Measurements from ENCODE around the gene LRRK1.

Gene LRRK1

GRCh38 chr15:100909989-100910955 is 8.9 kb upstream of the LRRK1 start:
- no peak for DNase-seq (ENCODE audit: low read depth)

DNA sequence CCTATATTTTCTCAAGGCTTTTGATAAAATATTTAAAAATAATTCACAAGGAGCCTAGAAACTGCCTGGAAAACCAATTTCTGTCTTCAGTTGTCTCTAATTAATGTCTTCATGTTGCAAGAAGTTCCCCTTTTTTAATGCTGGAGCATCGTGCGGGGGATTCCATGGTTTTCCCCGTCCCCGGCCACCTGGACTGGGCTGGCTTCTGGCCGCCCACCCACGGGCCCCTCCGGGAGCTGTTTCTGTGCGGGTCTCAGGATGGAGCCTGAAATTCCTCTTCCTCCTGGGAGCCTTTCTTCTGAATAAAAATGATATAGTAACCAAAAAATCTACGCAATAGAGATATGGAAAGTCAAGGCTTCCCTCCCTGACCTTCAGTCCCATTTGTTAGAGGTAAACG is 8.1 kb upstream of the LRRK1 start:
- DNase-seq (ENCODE audit: low read depth) = no peak

GRCh38 chr15:100913961-100914360 is 5.2 kb upstream of the LRRK1 start:
- no peak for DNase-seq (ENCODE audit: low read depth)

- no peak for DNase-seq (ENCODE audit: low read depth)
Observed at GRCh38 chr15:100914876-100915275, 4.3 kb upstream of the LRRK1 start.

GRCh38 chr15:100918034-100918689 is 995 bp upstream of the LRRK1 start:
- DNase-seq (ENCODE audit: low read depth) = no peak

DNA sequence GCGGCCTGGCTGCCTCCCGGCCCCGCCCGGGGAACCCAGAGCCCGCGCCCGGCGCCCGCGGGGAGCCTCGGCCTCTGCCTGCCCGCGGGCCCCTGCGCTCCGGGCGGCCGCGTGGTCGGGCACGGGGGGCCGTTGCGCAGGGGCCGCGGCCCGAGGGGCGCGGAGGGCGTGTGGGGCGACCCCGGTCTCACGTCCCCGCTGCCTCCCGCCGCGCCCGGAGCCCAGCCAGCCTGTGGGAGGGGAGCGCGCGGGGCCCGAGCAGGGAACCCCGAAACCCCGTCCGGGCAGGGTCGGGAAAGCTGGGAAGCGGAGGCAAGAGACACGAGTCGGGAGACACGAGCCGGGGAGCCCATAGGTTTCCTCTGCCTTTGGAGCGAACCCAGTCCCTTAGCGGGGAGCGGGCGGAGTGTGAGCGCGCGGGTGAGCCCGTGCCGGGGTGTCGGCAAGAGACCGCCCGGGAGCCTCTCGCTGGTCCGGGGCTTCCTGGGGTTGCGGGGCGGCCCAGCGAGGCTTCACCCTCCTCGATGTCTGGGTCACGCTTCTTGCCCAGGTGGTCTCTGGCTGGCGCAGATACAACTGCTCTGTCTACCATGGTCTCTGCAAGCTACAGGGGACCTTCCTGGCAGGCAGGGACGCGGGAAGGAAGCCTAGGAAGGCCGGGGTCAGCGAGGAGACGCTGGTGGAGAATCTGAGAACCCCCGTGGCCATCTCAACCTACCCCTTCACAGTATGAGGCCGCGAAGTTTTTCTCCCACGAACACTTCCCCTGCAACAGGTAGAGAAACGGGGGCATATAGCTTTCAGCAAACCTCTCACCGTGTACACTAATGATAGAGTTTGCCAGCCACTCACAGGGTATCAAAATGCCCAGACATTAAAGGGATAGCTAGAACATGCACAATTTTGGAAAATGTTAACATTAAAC is 586 bp downstream of the LRRK1 start:
- DNase-seq (ENCODE audit: low read depth) = no peak

- no peak for DNase-seq (ENCODE audit: low read depth)
Observed at GRCh38 chr15:100920516-100921135, 1.5 kb downstream of the LRRK1 start.

GRCh38 chr15:100922192-100923040 is 3.3 kb downstream of the LRRK1 start:
- no peak for DNase-seq (ENCODE audit: low read depth)

- no peak for DNase-seq (ENCODE audit: low read depth)
Observed at GRCh38 chr15:100923076-100923475, 3.9 kb downstream of the LRRK1 start.

- DNase-seq (ENCODE audit: low read depth) = no peak
Observed at GRCh38 chr15:100923902-100924301, 4.7 kb downstream of the LRRK1 start.

DNA sequence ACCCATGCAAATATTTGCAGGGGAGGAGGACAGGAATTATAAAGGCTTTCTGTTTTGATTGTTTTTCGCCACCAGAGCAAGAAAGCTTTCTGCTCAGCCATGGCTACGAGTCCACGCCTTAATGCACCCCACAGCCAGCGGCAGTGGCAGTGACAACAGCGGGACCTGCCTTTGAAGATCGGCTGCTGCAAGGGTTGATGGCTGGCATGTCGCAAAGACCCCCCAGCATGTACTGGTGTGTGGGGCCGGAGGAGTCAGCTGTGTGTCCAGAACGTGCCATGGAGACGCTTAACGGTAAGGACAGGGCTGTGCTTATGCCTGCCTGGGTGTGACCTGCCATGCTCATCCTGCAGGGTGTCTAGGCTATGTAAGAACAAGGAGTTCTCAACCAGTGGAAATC is 5.3 kb downstream of the LRRK1 start:
- DNase-seq (ENCODE audit: low read depth) = no peak

- DNase-seq (ENCODE audit: low read depth) = no peak
Observed at GRCh38 chr15:100925480-100925879, 6.3 kb downstream of the LRRK1 start.

DNA sequence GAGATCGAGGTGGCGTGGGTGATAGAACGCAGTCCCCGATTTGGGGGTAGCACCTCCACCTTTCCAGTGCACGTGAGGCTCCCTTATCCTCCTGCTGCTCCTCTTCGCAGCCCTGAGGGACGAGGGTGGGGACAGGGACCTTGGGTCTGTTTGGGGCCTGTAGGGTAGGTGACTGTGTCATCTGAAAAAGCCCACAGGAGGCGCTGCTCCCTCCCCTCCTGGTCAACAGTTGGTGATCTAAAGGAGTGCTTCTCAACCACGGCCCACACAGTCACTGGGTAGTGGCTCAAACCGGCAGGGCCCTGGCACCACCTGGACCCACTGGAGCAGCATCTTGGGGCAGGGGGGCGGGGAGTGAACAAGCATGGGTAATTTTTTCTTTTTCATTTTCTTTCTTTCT is 7.1 kb downstream of the LRRK1 start:
- no peak for DNase-seq (ENCODE audit: low read depth)

DNA sequence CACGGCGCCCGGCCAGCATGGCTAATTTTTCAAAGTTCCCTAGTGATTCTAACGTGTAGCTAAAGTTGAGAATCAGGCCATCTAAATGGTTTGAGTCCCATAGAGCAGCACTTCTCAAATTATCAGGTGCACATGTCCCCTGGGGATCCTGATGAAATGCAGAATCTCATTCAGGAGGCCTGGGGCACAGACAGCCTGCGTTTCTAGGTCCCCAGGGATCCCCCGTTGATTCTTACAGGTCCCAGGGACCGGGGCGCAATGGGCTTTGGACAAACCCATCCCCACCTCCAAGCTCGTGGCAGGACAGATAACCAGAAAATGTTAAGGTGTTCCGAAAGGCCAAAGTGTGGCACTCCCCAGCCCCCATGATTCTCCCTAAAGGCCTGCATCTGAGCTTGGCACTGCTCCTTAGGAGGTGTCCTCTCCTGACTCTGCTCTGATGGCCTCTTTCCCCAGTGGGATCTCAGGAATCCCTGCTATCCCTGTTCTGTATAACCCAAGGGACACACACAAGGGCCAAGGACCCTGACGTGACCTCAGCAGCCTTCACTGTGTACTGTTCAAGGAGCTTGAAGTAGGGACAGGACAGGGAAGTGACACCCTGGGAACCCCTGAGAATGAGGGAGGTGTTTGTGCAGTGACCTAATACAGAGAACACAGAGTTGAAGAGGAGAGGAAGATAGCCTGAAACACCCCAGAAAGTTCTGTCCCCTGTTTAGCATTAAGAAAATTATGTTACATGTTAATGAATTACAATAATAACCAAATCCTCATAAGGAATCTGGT is 8.0 kb downstream of the LRRK1 start:
- no peak for DNase-seq (ENCODE audit: low read depth)

DNA sequence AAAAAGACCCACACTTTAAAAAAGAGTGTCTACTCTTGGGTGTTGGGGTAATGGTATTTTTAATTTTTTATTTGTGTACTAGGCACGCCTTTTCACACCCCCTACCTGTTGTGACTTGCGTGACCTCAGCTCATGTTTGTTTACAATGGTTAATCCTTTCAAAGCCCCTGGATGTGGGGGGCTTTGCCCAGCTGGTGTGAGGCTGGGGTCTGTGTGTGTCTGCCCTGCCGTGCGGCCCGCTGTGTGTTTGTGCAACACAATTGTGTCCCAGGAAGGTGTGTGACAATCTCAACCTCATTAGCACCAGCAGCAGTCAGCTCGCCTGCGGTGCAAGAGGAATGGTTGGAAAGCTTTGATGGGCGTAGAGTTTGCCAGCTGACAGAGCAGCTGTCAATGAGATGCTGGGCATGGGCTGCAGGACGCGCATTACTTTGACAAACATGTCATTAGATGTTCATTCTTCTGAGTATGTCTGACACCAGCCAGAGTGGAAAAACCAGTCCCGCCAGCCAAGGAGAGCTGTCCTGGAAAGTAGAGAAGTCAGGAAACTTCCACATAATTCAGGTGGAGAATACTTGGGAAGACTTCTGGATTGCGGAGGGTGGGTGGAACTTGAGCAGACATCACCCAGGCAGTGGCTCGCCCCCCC is 9.6 kb downstream of the LRRK1 start:
- no peak for DNase-seq (ENCODE audit: low read depth)

- DNase-seq (ENCODE audit: low read depth) = no peak
Observed at GRCh38 chr15:100929641-100930042, 10.5 kb downstream of the LRRK1 start.

DNA sequence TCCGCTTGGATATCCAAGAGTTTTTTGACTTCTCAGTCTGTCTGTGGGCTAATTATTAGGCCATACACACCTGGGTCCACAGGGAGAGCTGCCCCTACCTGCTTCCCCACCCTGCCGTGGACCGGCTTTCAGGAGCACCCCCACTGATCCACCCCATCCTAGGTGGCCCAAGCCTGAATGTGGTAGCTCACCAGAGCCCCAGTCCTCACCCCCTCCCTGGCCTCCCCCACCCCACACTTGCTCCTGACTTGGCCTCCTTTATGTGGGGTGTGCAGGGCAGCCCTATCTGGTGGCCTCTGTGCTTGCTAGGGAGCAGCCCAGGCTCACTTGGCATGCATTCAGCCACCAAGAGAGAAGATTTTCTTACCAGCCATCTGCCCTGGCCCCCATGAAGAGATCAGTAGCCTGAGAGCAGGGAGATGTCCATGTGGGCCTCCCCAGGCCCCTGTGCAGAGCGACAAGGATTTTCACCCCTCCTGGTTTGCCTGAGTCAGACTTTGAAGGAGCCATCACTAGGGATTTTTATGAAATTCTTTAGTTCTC is 11.2 kb downstream of the LRRK1 start:
- no peak for DNase-seq (ENCODE audit: low read depth)

DNA sequence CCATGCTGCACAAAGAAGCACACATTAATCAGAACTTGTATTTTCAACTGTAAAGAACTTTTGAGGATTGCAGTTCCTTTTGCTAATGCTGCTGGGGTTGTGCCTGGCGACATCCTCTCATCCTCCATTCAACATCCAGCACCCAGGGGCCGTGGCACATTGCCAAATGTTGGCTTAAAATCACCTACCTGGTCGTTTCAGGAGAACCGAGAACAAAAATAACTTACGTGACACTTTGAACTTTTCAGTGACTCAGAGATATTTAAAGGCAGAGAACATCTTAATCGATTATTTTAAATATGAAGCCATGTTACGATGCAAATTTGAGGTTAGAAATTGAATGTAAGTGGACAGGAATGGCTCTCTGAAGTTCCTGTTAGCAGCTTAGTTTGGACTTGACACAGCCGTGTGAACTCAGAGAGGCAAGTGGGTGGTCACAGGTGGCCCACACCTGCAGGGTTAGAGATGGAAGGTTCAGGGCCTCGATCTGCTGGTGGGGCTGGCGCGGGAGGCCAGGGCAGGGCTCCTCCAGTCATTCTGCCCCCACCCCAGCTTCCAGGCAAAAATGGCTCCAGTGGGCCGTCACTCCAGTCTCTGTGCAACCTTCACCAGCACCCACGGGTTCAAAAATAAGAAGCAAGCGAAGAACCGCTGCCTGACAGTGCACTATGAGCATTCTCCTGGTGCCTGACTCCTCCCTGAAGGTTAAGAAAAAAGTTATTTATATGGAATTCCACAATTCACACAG is 12.2 kb downstream of the LRRK1 start:
- DNase-seq (ENCODE audit: low read depth) = no peak

Data from stromal cell of bone marrow (primary cell).